ENCODE results near the gene TIMM21.

TIMM21 gene

DNA sequence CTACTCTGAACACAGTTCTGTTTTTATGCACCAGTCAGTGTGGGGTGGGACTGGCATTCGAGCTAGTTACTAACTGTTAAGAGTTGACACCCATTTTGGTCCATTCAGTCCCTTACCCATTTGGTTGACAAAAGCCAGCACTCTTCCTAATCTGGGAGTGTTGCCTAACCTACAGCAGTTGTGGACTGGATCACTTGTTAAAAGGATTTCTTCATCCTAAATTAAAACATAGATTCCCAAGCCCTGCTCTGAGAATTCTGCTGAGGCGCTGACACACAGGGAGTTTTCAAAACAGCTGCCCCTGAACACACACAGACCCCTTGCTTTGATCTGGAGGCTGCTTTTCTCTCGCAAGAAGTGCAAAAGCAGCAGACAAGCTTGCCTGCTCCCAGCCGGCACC is 6.4 kb downstream of the TIMM21 start:
- no peak for DNase-seq
- Mint-ChIP-seq H3K9me3 (no peaks in the 10 kb centered on the region), H3K4me1 (peaks cover 33% of the 10 kb centered on the region), H3K27ac (no peak overlapping the region), H3K27me3 (no peaks in the 10 kb centered on the region), H3K36me3 (peaks cover 33% of the 10 kb centered on the region), H3K4me3 (no peak overlapping the region)
- CTCF ChIA-PET: interaction anchor here (1.0 to 1.4 kb wide), 2 partner anchors 12 to 17 kb away, joined by 3 read pairs; no protein-coding TSS in a partner anchor

DNA sequence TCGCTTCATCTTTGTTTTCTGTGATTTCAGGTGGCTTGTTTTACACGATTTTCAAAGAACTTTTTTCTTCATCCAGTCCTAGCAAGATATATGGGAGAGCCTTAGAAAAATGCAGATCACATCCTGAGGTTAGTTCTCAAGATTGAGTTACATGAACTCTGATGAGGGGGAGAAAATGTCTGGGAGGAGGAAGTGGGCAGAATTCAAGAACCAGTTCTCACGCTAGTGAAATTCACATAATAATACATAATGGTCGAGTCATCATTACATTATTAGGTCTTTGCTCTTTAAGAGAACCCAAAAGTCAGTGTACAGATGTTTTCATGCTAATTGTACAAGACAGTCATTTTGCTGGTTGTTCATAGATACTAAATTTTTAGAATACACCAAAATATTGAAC is 7.0 kb downstream of the TIMM21 start:
- Mint-ChIP-seq H3K4me1 (peaks cover 28% of the 10 kb centered on the region), H3K27ac (no peak overlapping the region), H3K27me3 (no peaks in the 10 kb centered on the region), H3K36me3 (peaks cover 30% of the 10 kb centered on the region), H3K9me3 (no peaks in the 10 kb centered on the region), H3K4me3 (no peak overlapping the region)
- CTCF ChIA-PET: interaction anchor here (1.4 kb wide), 1 partner anchor 11 kb away, joined by 3 read pairs; no protein-coding TSS in a partner anchor
- DNase-seq: no peak

DNA sequence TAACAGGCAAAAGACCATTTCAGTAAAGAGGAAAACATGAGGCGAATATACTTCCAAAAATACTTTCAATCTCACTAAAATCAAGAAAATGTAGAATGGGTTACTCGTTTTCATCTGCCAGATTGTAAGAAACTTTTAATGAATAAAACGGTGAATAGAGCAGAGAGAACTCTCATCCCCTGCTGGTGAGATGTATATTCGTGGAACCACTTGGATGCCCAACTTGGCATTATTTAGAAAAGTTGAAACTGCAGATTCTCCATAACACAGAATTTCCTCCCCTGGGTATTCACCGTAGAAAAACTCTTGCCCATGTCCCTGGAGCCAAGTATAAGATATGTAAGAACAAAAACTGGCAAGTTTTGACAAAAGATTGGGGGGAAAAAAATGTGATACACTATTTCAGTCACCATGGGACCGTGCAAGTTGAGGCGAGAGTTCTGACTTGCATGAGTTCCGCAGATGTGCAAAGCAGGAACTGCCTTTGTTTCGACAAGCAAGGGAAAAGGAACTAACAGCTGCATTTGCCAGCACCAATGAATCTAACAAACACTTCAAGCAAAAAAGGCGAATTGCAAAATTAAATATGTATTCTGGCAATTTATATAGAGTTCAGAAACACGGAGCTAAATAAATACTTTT is 14.8 kb downstream of the TIMM21 start:
- H3K4me3 Mint-ChIP-seq: no peak overlapping the region
- DNase-seq: no peak
- peaks cover 19% of the 10 kb centered on the region for H3K36me3 Mint-ChIP-seq
- no peaks in the 10 kb centered on the region for H3K4me1 Mint-ChIP-seq
- CTCF ChIA-PET: interaction anchor here (1.5 kb wide), 1 partner anchor 10 kb away, joined by 5 read pairs; no protein-coding TSS in a partner anchor
- H3K9me3 Mint-ChIP-seq: no peaks in the 10 kb centered on the region
- H3K27ac Mint-ChIP-seq: no peak overlapping the region
- no peaks in the 10 kb centered on the region for H3K27me3 Mint-ChIP-seq

DNA sequence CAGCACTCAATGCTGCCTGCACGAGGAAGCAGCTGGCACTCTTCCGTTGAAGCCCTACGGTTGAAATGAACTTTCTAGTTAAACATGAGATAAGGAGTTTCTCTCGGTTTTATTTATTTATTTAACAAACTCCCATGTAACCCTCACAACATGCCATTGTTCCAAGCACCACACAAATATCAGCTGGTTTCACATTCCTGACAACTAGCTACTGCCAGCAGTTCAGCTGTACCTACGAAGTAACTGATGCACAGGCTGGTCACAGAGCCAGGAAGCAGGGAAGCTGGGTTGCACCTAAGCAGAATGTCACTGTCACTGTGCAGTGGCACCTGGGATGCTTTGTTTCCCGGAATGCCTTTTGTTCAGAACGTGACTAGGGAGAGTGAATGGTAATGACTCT is 18.1 kb downstream of the TIMM21 start:
- Mint-ChIP-seq H3K4me3 (no peak overlapping the region), H3K27me3 (peaks cover 3% of the 10 kb centered on the region), H3K36me3 (peaks cover 5% of the 10 kb centered on the region), H3K9me3 (no peaks in the 10 kb centered on the region), H3K27ac (no peak overlapping the region), H3K4me1 (no peaks in the 10 kb centered on the region)
- CTCF ChIA-PET: interaction anchor here (1.2 kb wide), 1 partner anchor 12 kb away, joined by 3 read pairs; no protein-coding TSS in a partner anchor
- no peak for DNase-seq

DNA sequence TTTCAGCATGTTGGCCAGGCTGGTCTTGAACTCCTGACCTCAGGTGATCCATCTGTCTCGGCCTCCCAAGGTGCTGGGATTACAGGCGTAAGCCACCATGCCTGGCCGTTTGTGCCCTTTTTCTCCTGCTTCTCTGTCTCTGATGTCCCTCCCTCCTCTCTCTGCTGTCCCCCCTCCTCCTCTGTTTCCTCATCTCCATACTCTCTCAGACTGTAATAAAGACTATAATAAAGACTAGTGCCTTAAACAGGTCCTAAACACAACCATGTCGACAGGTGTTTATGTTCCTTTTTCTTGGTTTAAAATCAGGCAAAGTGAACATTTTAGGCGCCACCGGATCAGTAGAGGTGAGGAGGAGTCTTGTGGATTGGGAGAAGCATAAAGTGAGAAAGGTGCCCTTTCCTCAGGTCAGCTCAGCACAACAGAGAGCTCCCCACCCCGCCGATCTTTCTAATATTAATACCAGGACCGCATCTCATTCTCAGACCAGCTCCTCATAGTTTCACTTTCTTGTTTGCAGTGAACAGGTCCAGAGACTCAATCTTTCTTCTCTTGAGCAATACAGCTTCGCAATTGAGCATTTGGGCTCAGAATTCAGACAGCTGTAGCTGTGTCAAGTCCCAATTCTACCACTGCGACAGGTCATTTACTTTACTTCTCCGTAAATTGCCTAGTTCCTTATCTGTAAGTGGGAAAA is 23.7 kb downstream of the TIMM21 start:
- CTCF ChIA-PET: no interaction called here
- no peaks in the 10 kb centered on the region for H3K36me3 Mint-ChIP-seq
- no peak overlapping the region for H3K4me3 Mint-ChIP-seq
- H3K27ac Mint-ChIP-seq: no peak overlapping the region
- peaks cover 30% of the 10 kb centered on the region for H3K27me3 Mint-ChIP-seq
- no peaks in the 10 kb centered on the region for H3K4me1 Mint-ChIP-seq
- DNase-seq: no peak
- H3K9me3 Mint-ChIP-seq: no peaks in the 10 kb centered on the region

DNA sequence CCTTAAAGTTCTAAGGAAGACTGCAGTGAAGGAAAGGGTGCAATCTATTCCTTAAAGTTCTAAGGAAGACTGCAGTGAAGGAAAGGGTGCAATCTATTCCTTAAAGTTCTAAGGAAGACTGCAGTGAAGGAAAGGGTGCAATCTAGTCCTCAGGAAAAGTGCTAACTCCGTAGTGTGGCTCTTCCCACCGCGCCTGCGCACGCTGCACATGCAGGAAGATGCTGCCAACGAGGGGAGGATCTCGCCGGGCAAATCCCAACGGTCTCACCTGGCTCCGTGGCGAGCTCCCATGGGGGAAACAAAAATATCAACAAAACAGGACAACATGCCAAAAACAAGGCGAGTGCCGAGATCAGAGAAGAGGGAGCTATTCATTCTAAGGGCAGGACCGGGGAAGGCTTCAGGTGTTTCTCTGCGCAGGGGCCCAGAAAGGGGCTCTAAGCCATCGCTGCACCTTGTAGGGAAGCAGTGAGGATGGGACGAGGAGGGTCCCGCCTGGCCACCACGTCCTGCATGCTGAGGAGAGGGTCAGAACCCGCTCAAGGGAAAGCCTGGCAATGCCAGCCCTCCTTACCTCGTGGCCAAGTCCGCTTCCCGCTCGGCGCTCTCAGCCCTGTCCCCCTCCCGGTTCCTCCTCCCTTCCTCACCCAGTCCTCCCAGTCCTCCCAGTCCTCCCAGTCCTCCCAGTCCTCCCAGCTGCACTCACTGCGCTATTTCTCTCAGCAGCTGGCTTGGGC is 24.5 kb downstream of the TIMM21 start:
- H3K4me1 Mint-ChIP-seq: no peaks in the 10 kb centered on the region
- CTCF ChIA-PET: no interaction called here
- H3K27me3 Mint-ChIP-seq: peaks cover 32% of the 10 kb centered on the region
- H3K4me3 Mint-ChIP-seq: no peak overlapping the region
- no peak for DNase-seq
- H3K9me3 Mint-ChIP-seq: no peaks in the 10 kb centered on the region
- H3K36me3 Mint-ChIP-seq: no peaks in the 10 kb centered on the region
- no peak overlapping the region for H3K27ac Mint-ChIP-seq

DNA sequence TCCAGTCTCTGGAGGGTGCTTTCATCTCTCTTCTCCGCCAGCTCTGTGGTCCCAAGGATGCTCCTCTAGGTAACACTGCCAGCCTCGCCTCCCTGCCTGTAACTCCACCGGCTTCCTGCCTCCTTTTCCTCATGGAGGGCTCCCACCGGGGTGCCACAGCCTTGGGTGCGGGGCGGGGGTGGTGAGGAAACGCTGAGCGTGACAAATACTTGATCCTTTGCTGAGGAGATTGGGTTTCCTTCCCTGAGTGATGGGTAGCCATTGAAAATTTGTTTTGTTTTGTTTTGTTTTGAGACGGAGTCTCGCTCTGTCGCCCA is 25.1 kb downstream of the TIMM21 start:
- CTCF ChIA-PET: no interaction called here
- Mint-ChIP-seq H3K27ac (no peak overlapping the region), H3K9me3 (no peaks in the 10 kb centered on the region), H3K27me3 (peaks cover 32% of the 10 kb centered on the region), H3K36me3 (no peaks in the 10 kb centered on the region), H3K4me3 (no peak overlapping the region), H3K4me1 (no peaks in the 10 kb centered on the region)
- DNase-seq: no peak

DNA sequence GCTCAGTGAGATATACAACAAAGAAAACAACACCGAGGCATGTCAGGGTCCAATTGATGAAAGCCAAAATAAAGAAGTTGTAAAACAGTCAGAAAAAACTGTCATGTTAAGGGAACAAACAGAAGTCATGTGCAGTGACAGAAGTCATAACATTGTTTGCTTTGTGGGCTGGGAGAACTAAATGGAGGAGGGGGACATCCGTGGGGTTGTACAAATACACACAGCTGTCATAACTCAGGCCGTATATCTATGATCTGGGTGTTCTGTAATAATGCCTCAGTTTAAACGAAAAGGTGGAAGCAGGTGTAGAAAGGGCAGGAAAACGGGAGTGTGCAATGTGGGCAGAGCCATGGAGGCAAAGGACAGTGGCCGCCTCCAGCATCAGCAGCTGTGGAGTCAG is 27.3 kb downstream of the TIMM21 start:
- H3K4me1 Mint-ChIP-seq: no peaks in the 10 kb centered on the region
- H3K36me3 Mint-ChIP-seq: no peaks in the 10 kb centered on the region
- H3K27me3 Mint-ChIP-seq: peaks cover 39% of the 10 kb centered on the region
- H3K27ac Mint-ChIP-seq: no peak overlapping the region
- H3K4me3 Mint-ChIP-seq: no peak overlapping the region
- CTCF ChIA-PET: no interaction called here
- DNase-seq: no peak
- no peaks in the 10 kb centered on the region for H3K9me3 Mint-ChIP-seq

DNA sequence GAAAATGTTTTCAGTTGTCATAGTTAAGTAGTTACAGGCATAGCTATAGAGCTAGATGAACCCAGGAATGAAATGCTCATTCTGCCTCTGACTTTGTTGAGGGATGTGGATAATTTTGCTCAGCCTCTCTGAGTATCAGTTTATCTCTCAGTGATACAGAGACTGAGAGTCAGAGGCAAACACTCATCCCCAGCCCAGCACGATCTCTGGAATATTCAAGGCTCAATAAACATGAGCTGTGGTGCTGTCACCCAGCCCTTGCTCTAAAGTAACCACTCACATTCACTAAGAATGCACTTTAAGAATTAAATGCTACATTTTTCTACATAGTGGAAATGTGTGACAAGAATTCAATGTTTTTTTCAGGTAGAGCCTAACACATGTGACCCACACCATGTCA is 30.6 kb downstream of the TIMM21 start:
- CTCF ChIA-PET: no interaction called here

DNA sequence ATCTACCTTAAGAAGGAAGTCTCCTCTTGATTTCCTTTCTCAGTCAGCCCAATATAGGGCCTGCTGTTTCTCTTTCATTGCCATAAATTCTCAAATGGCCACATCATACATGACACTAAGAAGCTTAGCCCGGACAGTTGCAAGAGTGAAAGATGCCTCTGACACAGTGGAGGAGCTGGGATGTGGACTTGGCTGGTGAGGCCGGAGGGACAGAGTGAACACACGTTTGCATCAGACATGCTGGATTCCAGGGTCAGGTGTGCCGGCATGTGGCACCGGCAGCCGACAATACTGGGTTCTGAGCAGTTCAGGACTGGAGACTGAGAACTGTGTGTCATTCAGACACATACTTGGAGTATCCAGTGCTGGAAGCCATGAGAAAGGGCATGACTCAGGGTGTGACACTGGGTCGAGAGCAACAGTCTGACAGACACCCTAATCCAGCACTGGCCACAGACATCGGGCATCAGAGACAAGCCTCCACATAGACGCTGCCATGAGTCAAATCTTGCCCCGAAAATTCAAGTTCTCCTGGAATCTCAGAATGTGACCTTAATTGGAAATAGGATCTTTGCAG is 31.4 kb downstream of the TIMM21 start:
- Mint-ChIP-seq H3K27me3 (peaks cover 19% of the 10 kb centered on the region), H3K4me3 (no peak overlapping the region), H3K36me3 (no peaks in the 10 kb centered on the region), H3K9me3 (no peaks in the 10 kb centered on the region), H3K4me1 (no peaks in the 10 kb centered on the region), H3K27ac (no peak overlapping the region)
- no peak for DNase-seq
- CTCF ChIA-PET: no interaction called here

More for the DNA sequence above, 30.6 kb downstream of the TIMM21 start:
- Mint-ChIP-seq H3K27ac (no peak overlapping the region), H3K36me3 (no peaks in the 10 kb centered on the region), H3K9me3 (no peaks in the 10 kb centered on the region), H3K4me3 (no peak overlapping the region), H3K27me3 (peaks cover 18% of the 10 kb centered on the region), H3K4me1 (no peaks in the 10 kb centered on the region)
- no peak for DNase-seq

DNA sequence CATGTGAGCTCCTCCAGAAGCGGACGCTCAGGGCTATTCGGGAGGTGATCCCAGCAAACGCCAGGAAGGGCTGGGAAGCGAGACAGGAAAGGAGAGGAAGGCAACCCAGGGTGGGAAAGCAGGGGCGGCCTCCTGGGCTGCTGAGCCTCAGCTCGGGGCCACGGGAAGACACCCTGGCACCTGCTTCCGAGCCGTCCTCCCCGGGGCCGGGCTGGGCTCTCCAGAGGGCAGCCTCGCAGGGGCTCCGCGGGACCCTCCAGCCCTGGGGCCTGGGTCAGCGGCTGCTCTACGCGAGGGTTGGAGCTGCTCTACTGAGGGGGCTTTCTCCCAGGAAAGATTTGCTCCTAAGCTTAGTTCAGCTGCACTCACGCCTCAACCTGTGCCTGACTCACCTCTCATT is 34.0 kb downstream of the TIMM21 start:
- Mint-ChIP-seq H3K4me3 (no peak overlapping the region), H3K4me1 (no peaks in the 10 kb centered on the region), H3K27ac (no peak overlapping the region), H3K36me3 (no peaks in the 10 kb centered on the region), H3K9me3 (no peaks in the 10 kb centered on the region), H3K27me3 (peaks cover 16% of the 10 kb centered on the region)
- DNase-seq: no peak
- CTCF ChIA-PET: no interaction called here

DNA sequence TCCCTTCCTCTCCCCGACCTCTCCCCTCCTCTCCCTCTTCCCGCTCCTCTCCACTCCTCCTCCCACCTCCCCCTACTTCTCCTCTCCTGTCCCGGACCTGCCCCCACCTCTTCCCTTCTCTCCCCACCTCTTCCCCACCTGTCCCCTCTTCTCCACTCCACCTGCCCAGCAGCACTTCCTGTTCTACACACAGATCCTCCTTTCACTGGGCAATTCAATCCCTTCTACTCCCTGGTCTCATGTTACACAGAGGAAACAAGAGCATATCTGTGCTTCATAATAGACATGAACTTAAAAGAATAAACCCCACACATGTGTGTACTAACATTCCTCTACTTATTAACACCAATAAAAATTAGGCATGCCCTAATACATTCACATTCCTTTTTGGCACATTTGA is 34.8 kb downstream of the TIMM21 start:
- Mint-ChIP-seq H3K4me1 (no peaks in the 10 kb centered on the region), H3K27ac (no peak overlapping the region), H3K27me3 (peaks cover 16% of the 10 kb centered on the region), H3K4me3 (no peak overlapping the region), H3K9me3 (no peaks in the 10 kb centered on the region), H3K36me3 (no peaks in the 10 kb centered on the region)
- CTCF ChIA-PET: no interaction called here
- no peak for DNase-seq

DNA sequence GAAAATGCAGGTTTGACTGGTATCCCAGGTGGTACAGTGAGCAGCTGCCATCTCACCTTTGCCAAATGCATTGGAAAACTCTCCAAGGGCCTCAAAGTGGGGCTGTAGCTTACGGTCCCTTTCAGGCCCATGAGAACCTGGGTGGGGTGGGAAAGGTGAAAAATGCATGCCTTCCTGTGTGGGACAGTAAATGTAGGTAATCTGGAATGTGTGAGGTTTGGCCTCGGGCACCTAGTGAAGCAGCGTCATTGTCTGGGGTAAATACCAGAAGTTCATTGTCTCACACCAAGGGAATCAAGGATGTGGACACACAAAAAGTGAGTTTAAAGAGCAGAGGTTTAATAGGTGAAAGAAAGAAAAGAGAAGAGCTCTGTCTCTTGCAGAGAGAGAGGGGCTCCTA is 36.6 kb downstream of the TIMM21 start:
- CTCF ChIA-PET: no interaction called here
- H3K27me3 Mint-ChIP-seq: peaks cover 19% of the 10 kb centered on the region
- no peak for DNase-seq
- H3K4me1 Mint-ChIP-seq: no peaks in the 10 kb centered on the region
- H3K9me3 Mint-ChIP-seq: no peaks in the 10 kb centered on the region
- H3K27ac Mint-ChIP-seq: no peak overlapping the region
- no peaks in the 10 kb centered on the region for H3K36me3 Mint-ChIP-seq
- H3K4me3 Mint-ChIP-seq: no peak overlapping the region

DNA sequence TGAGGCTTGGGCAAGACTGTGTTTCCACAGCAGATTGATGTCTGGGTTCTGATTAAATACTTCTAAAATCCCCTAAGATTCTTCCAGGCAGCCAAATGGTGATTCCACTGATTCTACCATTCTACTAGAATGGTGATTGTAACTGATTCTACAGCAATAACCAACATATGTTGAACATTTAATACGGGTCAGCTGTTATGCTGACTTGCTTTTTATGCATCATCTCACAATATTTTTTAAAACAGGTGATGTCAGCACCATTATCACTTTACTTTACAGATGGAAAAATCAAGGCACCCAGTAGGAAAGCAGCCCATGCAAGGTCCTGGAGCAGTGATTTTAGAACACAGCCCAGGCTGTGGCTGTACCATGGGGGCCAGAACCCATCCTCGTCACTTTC is 37.5 kb downstream of the TIMM21 start:
- Mint-ChIP-seq H3K27me3 (peaks cover 14% of the 10 kb centered on the region), H3K36me3 (no peaks in the 10 kb centered on the region), H3K4me1 (no peaks in the 10 kb centered on the region), H3K9me3 (no peaks in the 10 kb centered on the region), H3K4me3 (no peak overlapping the region), H3K27ac (no peak overlapping the region)
- no peak for DNase-seq
- CTCF ChIA-PET: no interaction called here

DNA sequence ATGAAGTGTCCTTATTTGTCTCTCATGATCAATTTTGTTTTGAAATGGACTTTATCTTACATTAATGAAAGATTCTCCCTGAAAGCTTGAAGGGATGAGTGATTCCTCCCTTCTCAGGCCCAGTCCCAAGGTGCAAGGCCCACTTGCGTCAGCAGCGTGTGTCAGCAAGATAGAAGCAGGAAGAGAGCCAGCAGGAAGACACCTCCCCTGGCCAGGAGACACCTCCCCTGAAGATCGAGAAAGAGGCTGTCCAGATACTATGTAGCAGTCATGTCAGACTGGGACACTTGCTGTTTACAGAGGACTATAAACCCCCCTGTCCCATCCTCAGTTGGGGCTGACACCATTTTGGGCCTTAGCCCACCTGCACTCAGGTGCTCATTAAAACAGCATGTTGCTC is 38.3 kb downstream of the TIMM21 start:
- H3K27me3 Mint-ChIP-seq: peaks cover 14% of the 10 kb centered on the region
- no peak for DNase-seq
- H3K27ac Mint-ChIP-seq: no peak overlapping the region
- no peaks in the 10 kb centered on the region for H3K36me3 Mint-ChIP-seq
- H3K9me3 Mint-ChIP-seq: no peaks in the 10 kb centered on the region
- no peak overlapping the region for H3K4me3 Mint-ChIP-seq
- CTCF ChIA-PET: no interaction called here
- H3K4me1 Mint-ChIP-seq: no peaks in the 10 kb centered on the region
